GM12892 (cell line): ENCODE data around the gene AK5.
"Not testable (repeated sequence)": the region's sequence is repeated elsewhere in the genome, so short reads cannot be mapped to it uniquely, and the experiment has no call there.

Experiments used
- DNase-seq: peaks from one replicate; pipeline ENCODE4 v3.0.0; 2011; ENCODE audit not compliant: insufficient read length
- FAIRE-seq: peaks from 2 replicates; lab custom pipeline; 2011; peaks lifted over from hg19 to GRCh38; lab: Jason Lieb, UNC
- POLR2A ChIP-seq: IDR thresholded peaks from 2 replicates; pipeline ENCODE4 v1.6.1; 2011; ENCODE audit warnings: low read depth, low read length, control low read depth
- POLR2AphosphoS5 ChIP-seq: IDR thresholded peaks from 2 replicates; pipeline ENCODE4 v1.6.1; 2011; ENCODE audit warnings: low read depth, low read length, control low read depth
- TAF1 ChIP-seq: IDR thresholded peaks from 2 replicates; pipeline ENCODE4 v1.6.1; 2011; ENCODE audit warnings: low read depth, mild to moderate bottlenecking, control low read depth, low read length, borderline replicate concordance

The AK5 gene

GRCh38 chr1:77499466-77499865 lies 217.6 kb downstream of the AK5 start:
- no peak for TF ChIP-seq POLR2A
- TF ChIP-seq POLR2AphosphoS5 = no peak
- no peak for TF ChIP-seq TAF1
- FAIRE-seq = no peak
- no peak for DNase-seq

GRCh38 chr1:77504986-77505385 lies 223.2 kb downstream of the AK5 start:
- DNase-seq (no peak), FAIRE-seq (no peak)
- no peak for TF ChIP-seq POLR2AphosphoS5
- TF ChIP-seq POLR2A = no peak
- no peak for TF ChIP-seq TAF1

- no peak for TF ChIP-seq TAF1
- no peak for TF ChIP-seq POLR2AphosphoS5
- TF ChIP-seq POLR2A = no peak
- DNase-seq (no peak), FAIRE-seq (no peak)
Measured at GRCh38 chr1:77506771-77507170, 225.0 kb downstream of the AK5 start.

GRCh38 chr1:77509051-77509492 lies 227.3 kb downstream of the AK5 start:
- no peak for TF ChIP-seq POLR2A
- TF ChIP-seq POLR2AphosphoS5 = no peak
- no peak for TF ChIP-seq TAF1
- DNase-seq (no peak), FAIRE-seq (no peak)

GRCh38 chr1:77509898-77510297 lies 228.1 kb downstream of the AK5 start:
- no peak for FAIRE-seq
- TF ChIP-seq TAF1 (no peak), POLR2A (no peak), POLR2AphosphoS5 (no peak)
- no peak for DNase-seq

GRCh38 chr1:77511440-77511840 lies 229.6 kb downstream of the AK5 start:
- TF ChIP-seq TAF1 (no peak), POLR2A (no peak), POLR2AphosphoS5 (no peak)
- DNase-seq = no peak
- FAIRE-seq = no peak

- not testable (repeated sequence) for DNase-seq, FAIRE-seq
Measured at GRCh38 chr1:77512650-77513049, 230.8 kb downstream of the AK5 start.

- FAIRE-seq = no peak
- TF ChIP-seq POLR2AphosphoS5 = no peak
- TF ChIP-seq POLR2A = no peak
- TF ChIP-seq TAF1 = no peak
- no peak for DNase-seq
Measured at GRCh38 chr1:77513839-77514763, 232.3 kb downstream of the AK5 start.

- TF ChIP-seq POLR2A (no peak), TAF1 (no peak), POLR2AphosphoS5 (no peak)
- FAIRE-seq (no peak), DNase-seq (no peak)
Measured at GRCh38 chr1:77514921-77515776, 233.3 kb downstream of the AK5 start.

GRCh38 chr1:77516106-77516505 lies 234.3 kb downstream of the AK5 start:
- FAIRE-seq = no peak
- no peak for DNase-seq
- no peak for TF ChIP-seq POLR2AphosphoS5
- no peak for TF ChIP-seq TAF1
- TF ChIP-seq POLR2A = no peak

GRCh38 chr1:77524038-77524437 lies 242.2 kb downstream of the AK5 start:
- TF ChIP-seq TAF1 (no peak), POLR2A (no peak), POLR2AphosphoS5 (no peak)
- no peak for FAIRE-seq
- DNase-seq = no peak

GRCh38 chr1:77531149-77531548 lies 249.3 kb downstream of the AK5 start:
- FAIRE-seq, DNase-seq: not testable (repeated sequence)

GRCh38 chr1:77531596-77532280 lies 249.9 kb downstream of the AK5 start:
- not testable (repeated sequence) for DNase-seq, FAIRE-seq
